Right atrium auricular region (tissue), 2 donors: Measurements from ENCODE around the gene PGGT1B. TPM values are rescaled to one million over a fixed set of nuclear protein-coding genes. Genes with fewer than 3 reads are reported as not detected.

Experiments
- DNase-seq: peaks from one replicate; pipeline ENCODE4 v3.0.0-alpha.2; 2019; ENCODE audit warnings: low spot score
- H3K27ac ChIP-seq, 2 donors: fragments of 200-600 bp; sonication (generic); 1 replicate in 1 of 2; 2 replicates in 1 of 2; pipeline ENCODE4 v1.5.1; 2016 to 2019
- H3K27me3 ChIP-seq, 2 donors: fragments of 200-600 bp; sonication (generic); one replicate each; pipeline versions ENCODE4 v1.5.1 to v1.6.0; 2017 to 2019
- H3K36me3 ChIP-seq: fragments of 200-600 bp; sonication (generic); one replicate; pipeline ENCODE4 v1.5.1; 2016
- H3K4me1 ChIP-seq, 2 donors: fragments of 200-600 bp; sonication (generic); one replicate each; pipeline versions ENCODE4 v1.5.1 to v1.6.0; 2017 to 2019
- H3K4me3 ChIP-seq, 2 donors: fragments of 200-600 bp; sonication (generic); 1 replicate in 1 of 2; 2 replicates in 1 of 2; pipeline ENCODE4 v1.5.1; 2017 to 2019; ENCODE audit warnings: mild to moderate bottlenecking in 1 of 2, moderate library complexity in 1 of 2
- H3K9me3 ChIP-seq, 2 donors: fragments of 200-600 bp; sonication (generic); one replicate each; pipeline ENCODE4 v1.5.1; 2019
- total RNA-seq, 2 donors: library from RNA; depleted of rRNA; stranded (reverse); fragments of >200 nt; gene quantifications; one replicate each; pipeline ENCODE4 v1.1.0, GENCODE V29; 2016
- TF ChIP-seq, protein P1 (sequence below), 2 donors: fragments of 200-600 bp; sonication (generic); IDR thresholded peaks; one replicate each; pipeline ENCODE4 v1.5.1; 2019; ENCODE audit warnings: antibody characterized with exemption in 2 of 2

The PGGT1B gene
- total RNA-seq, 2 donors from 2014 or later: 4.3 to 8.8 TPM

DNA sequence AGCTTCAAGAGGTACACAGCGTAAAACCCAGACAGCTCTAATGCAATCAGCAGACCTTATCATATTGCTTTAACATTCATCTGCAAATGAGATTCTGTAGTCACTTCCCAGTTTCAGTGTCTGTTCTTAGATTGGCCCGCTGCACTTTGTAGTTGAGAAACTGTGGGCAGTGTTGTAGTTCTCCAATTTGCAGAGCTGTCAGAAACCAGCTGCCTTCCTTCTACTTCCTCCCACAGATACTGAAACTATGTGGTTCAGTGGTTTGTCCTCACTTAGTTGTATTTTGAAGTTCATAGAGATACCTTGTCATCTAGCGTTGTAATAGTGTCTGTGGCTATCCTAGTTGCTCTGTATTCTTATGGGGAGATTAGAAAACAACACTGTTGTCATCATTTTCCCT, 53.4 kb downstream of the PGGT1B start:
- Histone ChIP-seq H3K4me3 (no peak overlapping the region), H3K36me3 (no peaks in the 10 kb centered on the region), H3K27ac (no peak overlapping the region), H3K4me1 (no peaks in the 10 kb centered on the region), H3K9me3 (no peaks in the 10 kb centered on the region), H3K27me3 (no peaks in the 10 kb centered on the region)
- DNase-seq: no peak
- TF ChIP-seq, protein P1, sequence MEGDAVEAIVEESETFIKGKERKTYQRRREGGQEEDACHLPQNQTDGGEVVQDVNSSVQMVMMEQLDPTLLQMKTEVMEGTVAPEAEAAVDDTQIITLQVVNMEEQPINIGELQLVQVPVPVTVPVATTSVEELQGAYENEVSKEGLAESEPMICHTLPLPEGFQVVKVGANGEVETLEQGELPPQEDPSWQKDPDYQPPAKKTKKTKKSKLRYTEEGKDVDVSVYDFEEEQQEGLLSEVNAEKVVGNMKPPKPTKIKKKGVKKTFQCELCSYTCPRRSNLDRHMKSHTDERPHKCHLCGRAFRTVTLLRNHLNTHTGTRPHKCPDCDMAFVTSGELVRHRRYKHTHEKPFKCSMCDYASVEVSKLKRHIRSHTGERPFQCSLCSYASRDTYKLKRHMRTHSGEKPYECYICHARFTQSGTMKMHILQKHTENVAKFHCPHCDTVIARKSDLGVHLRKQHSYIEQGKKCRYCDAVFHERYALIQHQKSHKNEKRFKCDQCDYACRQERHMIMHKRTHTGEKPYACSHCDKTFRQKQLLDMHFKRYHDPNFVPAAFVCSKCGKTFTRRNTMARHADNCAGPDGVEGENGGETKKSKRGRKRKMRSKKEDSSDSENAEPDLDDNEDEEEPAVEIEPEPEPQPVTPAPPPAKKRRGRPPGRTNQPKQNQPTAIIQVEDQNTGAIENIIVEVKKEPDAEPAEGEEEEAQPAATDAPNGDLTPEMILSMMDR (IDR thresholded peaks at IDR 0.05): no peak

GRCh38 chr5:115202952-115203351, 59.7 kb downstream of the PGGT1B start:
- no peaks in the 10 kb centered on the region for H3K9me3 ChIP-seq
- no peaks in the 10 kb centered on the region for H3K36me3 ChIP-seq
- no peaks in the 10 kb centered on the region for H3K4me1 ChIP-seq
- H3K27me3 ChIP-seq: no peaks in the 10 kb centered on the region
- no peak overlapping the region for H3K4me3 ChIP-seq
- H3K27ac ChIP-seq: no peak overlapping the region
- no peak for DNase-seq
- TF ChIP-seq, protein P1 (IDR thresholded peaks at IDR 0.05): no peak

- H3K27me3 ChIP-seq: no peaks in the 10 kb centered on the region
- TF ChIP-seq, protein P1 (IDR thresholded peaks at IDR 0.05): no peak
- H3K4me1 ChIP-seq: no peaks in the 10 kb centered on the region
- no peak overlapping the region for H3K27ac ChIP-seq
- no peak for DNase-seq
- H3K36me3 ChIP-seq: no peaks in the 10 kb centered on the region
- H3K4me3 ChIP-seq: no peak overlapping the region
- no peaks in the 10 kb centered on the region for H3K9me3 ChIP-seq
These were observed 66.5 kb downstream of the PGGT1B start for GRCh38 chr5:115196161-115196560.

GRCh38 chr5:115194676-115195075, 68.0 kb downstream of the PGGT1B start:
- H3K4me3 ChIP-seq: no peak overlapping the region
- no peaks in the 10 kb centered on the region for H3K4me1 ChIP-seq
- no peaks in the 10 kb centered on the region for H3K27me3 ChIP-seq
- no peak for DNase-seq
- TF ChIP-seq, protein P1 (IDR thresholded peaks at IDR 0.05): no peak
- H3K36me3 ChIP-seq: no peaks in the 10 kb centered on the region
- no peak overlapping the region for H3K27ac ChIP-seq
- H3K9me3 ChIP-seq: no peaks in the 10 kb centered on the region

DNA sequence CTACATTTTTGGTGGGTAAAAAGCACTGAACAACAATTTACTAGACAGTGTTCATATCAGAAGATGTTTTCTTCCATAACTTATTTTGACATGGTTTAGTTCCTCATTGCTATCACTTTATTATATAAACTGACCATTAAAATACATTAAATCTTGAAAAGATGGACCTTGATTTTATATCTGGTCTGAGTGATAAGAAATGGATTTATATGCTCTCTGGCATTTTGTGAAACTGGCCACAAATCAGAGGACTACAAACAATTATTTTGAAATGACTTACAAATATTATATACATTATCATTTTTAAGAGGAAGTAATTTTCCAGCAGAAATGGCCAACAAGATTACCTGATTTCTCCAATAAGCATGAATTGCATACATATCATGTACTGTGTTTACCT, 69.4 kb downstream of the PGGT1B start:
- Histone ChIP-seq H3K4me3 (no peak overlapping the region), H3K36me3 (no peaks in the 10 kb centered on the region), H3K27me3 (no peaks in the 10 kb centered on the region), H3K9me3 (no peaks in the 10 kb centered on the region), H3K4me1 (no peaks in the 10 kb centered on the region), H3K27ac (no peak overlapping the region)
- no peak for DNase-seq
- TF ChIP-seq, protein P1 (IDR thresholded peaks at IDR 0.05): no peak

DNA sequence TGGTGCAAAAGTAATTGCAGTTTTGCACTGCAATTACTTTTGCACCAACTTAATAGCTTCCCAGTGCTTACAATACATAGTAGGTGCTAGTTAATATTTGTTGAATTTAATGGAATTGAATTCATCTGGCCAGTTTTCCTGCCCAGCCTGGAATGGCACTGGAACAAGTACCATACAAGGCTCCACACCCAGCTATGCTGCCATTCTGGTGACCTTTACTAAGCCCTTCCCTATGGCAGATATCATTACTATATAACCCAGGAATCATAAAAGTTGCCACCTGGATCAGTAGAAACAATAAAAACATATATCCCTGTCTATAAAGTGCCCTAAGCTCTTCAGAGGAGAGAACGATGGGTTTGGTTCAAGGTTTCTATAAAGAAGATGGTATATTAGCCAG, 70.6 kb downstream of the PGGT1B start:
- DNase-seq: no peak
- H3K9me3 ChIP-seq: no peaks in the 10 kb centered on the region
- H3K4me1 ChIP-seq: no peaks in the 10 kb centered on the region
- TF ChIP-seq, protein P1 (IDR thresholded peaks at IDR 0.05): no peak
- H3K27ac ChIP-seq: no peak overlapping the region
- H3K36me3 ChIP-seq: no peaks in the 10 kb centered on the region
- no peak overlapping the region for H3K4me3 ChIP-seq
- no peaks in the 10 kb centered on the region for H3K27me3 ChIP-seq
